ENCODE measurements around the gene ZNF609. TPM values are rescaled to one million over a fixed set of nuclear protein-coding genes. Genes with fewer than 3 reads are reported as not detected.

ZNF609 gene
- total RNA-seq, 1 experiment from 2014 or later = 31.0 TPM

- DNase-seq (ENCODE audit: low read depth, low spot score) (no peak), ATAC-seq (no peak)
- Histone ChIP-seq H3K4me3 (replicated peaks in 1 of 2; ENCODE audit: low read depth in 1 of 2, low read length in 2 of 2) (peak overlapping the region in 1 of 2 experiments; percentile 89; a peak in 1 of 4 replicates), H4K20me1 (ENCODE audit: insufficient read depth) (peaks cover 11% of the 10 kb centered on the region; the same call in 1 of the 2 replicates), H3K9me3 (ENCODE audit: control insufficient read depth in 1 of 2, insufficient read depth in 1 of 2, low read depth in 1 of 2, low read length in 2 of 2) (no peaks in the 10 kb centered on the region), H3K9me2 (ENCODE audit: insufficient read depth) (no peaks in the 10 kb centered on the region), H3K9ac (ENCODE audit: low read length) (peak overlapping the region; percentile 82; the same call in 1 of the 2 replicates), H2AFZ (ENCODE audit: low read depth, low read length, poor library complexity, severe bottlenecking) (no peak overlapping the region), H3K27me3 (ENCODE audit: insufficient read depth, low read length) (no peaks in the 10 kb centered on the region), H3K36me3 (ENCODE audit: control insufficient read depth in 1 of 2, insufficient read depth in 2 of 2, low read length in 2 of 2) (peaks cover 0 to 3% of the 10 kb centered on the region in 2 experiments; a peak in 1 of 4 replicates), H3K79me2 (ENCODE audit: insufficient read depth, low read length) (peaks cover 67% of the 10 kb centered on the region), H3K4me2 (ENCODE audit: low read length) (peak overlapping the region; percentile 93), H3K4me1 (ENCODE audit: control insufficient read depth in 1 of 2, insufficient read depth in 2 of 2, low read length in 2 of 2) (peaks cover 31 to 55% of the 10 kb centered on the region in 2 experiments), H3K27ac (ENCODE audit: low read depth, low read length) (no peak overlapping the region)
- ChIA-PET POLR2A (no interaction called here), RAD21 (ENCODE audit: low non-redundant PET in 1 of 2, low total read pairs in 2 of 2, uncharacterized antibody in 2 of 2, unreplicated experiment in 2 of 2) (no interaction called here), CTCF (no interaction called here)
- no TSS peak for BruUV-seq (replicated peaks)
- intact Hi-C loops (cut with micrococcal nuclease) = no loop called here
- TF ChIP-seq SRF (IDR thresholded peaks at IDR 0.05; ENCODE audit: low read depth) (no peak), CEBPB (IDR thresholded peaks at IDR 0.05; ENCODE audit: low read depth) (no peak), CTCF (IDR thresholded peaks at IDR 0.05 in 2 of 3, conservative IDR thresholded peaks at IDR 0.05 in 1 of 3; ENCODE audit: borderline replicate concordance in 1 of 3, insufficient read depth in 1 of 3, low read depth in 2 of 3, low read length in 2 of 3) (no peak), EZH2 (IDR thresholded peaks at IDR 0.05) (no peak), POLR2A (IDR thresholded peaks at IDR 0.05; ENCODE audit: borderline replicate concordance, extremely low read depth, insufficient read depth, insufficient read length) (no peak), EZH2phosphoT487 (IDR thresholded peaks at IDR 0.05; ENCODE audit: borderline replicate concordance) (no peak), SP1 (IDR thresholded peaks at IDR 0.05; ENCODE audit: low read depth) (no peak), YY1 (IDR thresholded peaks at IDR 0.05; ENCODE audit: extremely low read depth, insufficient replicate concordance, low read depth, low read length) (no peak), TCF7L2 (IDR thresholded peaks at IDR 0.05; ENCODE audit: borderline replicate concordance, extremely low read depth, insufficient read depth, insufficient read length) (no peak)
- TF ChIP-seq, protein P1, sequence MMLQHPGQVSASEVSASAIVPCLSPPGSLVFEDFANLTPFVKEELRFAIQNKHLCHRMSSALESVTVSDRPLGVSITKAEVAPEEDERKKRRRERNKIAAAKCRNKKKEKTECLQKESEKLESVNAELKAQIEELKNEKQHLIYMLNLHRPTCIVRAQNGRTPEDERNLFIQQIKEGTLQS (IDR thresholded peaks at IDR 0.05) = no peak
- TF ChIP-seq, protein P2, sequence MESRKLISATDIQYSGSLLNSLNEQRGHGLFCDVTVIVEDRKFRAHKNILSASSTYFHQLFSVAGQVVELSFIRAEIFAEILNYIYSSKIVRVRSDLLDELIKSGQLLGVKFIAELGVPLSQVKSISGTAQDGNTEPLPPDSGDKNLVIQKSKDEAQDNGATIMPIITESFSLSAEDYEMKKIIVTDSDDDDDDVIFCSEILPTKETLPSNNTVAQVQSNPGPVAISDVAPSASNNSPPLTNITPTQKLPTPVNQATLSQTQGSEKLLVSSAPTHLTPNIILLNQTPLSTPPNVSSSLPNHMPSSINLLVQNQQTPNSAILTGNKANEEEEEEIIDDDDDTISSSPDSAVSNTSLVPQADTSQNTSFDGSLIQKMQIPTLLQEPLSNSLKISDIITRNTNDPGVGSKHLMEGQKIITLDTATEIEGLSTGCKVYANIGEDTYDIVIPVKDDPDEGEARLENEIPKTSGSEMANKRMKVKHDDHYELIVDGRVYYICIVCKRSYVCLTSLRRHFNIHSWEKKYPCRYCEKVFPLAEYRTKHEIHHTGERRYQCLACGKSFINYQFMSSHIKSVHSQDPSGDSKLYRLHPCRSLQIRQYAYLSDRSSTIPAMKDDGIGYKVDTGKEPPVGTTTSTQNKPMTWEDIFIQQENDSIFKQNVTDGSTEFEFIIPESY (IDR thresholded peaks at IDR 0.05; ENCODE audit: extremely low read depth, insufficient replicate concordance, low read length) = no peak
- TF ChIP-seq, protein P3, sequence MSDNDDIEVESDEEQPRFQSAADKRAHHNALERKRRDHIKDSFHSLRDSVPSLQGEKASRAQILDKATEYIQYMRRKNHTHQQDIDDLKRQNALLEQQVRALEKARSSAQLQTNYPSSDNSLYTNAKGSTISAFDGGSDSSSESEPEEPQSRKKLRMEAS (IDR thresholded peaks at IDR 0.05) = no peak
These were observed 240.7 kb downstream of the ZNF609 start for GRCh38 chr15:64701051-64701450.
